IMR-90 (cell line): Measurements from ENCODE around the gene GABARAPL1. TPM values are rescaled to one million over a fixed set of nuclear protein-coding genes. Genes with fewer than 3 reads are reported as not detected.

ENCODE experiments used
- ATAC-seq: fragments of 200-7000 bp; cut with Tn5 transposase; 2 replicates; pipeline ENCODE4 v1.9.1; 2020; ENCODE audit warnings: low read depth, mild to moderate bottlenecking, moderate library complexity
- BruUV-seq: library from RNA; stranded (reverse); fragments of 400-500 nt; replicated peaks from 2 replicates; lab custom pipeline; 2021; lab: Mats Ljungman, UMichigan
- CTCF ChIA-PET: fragments of 300-600 bp; formaldehyde crosslinking; extraction: SDS; loops from one replicate; lab custom pipeline; 2021; ENCODE audit warnings: antibody characterized with exemption; lab: Yijun Ruan, JAX
- POLR2A ChIA-PET: fragments of 300-600 bp; sonication (Branson Sonifier 250); formaldehyde crosslinking; loops from one replicate; lab custom pipeline; 2022; ENCODE audit warnings: antibody characterized with exemption; ENCODE audit not compliant: unreplicated experiment; lab: Charles Lee
- DNase-seq: peaks from one replicate; pipeline ENCODE4 v3.0.0; 2013
- H2AFZ ChIP-seq: replicated peaks from 2 replicates; pipeline ENCODE3; 2013; ENCODE audit warnings: low read length, mild to moderate bottlenecking; ENCODE audit not compliant: poor library complexity
- H2AK5ac ChIP-seq: 2 replicates; pipeline ENCODE4 v1.6.1; 2013; ENCODE audit warnings: low read depth, low read length, inconsistent platforms
- H2AK9ac ChIP-seq: replicated peaks from 2 replicates; pipeline ENCODE3; 2013; ENCODE audit warnings: mild to moderate bottlenecking, low read depth, low read length, moderate library complexity; ENCODE audit not compliant: poor library complexity
- H2BK120ac ChIP-seq: 2 replicates; pipeline ENCODE4 v1.6.1; 2013; ENCODE audit warnings: low read depth, low read length, inconsistent platforms
- H2BK15ac ChIP-seq: 3 replicates; pipeline ENCODE4 v1.6.1; 2013; ENCODE audit warnings: low read depth, low read length, inconsistent platforms
- H2BK20ac ChIP-seq: 2 replicates; pipeline ENCODE4 v1.6.1; 2013; ENCODE audit warnings: low read depth, mild to moderate bottlenecking, inconsistent platforms, low read length, moderate library complexity
- H2BK5ac ChIP-seq: 2 replicates; pipeline ENCODE4 v1.6.1; 2013; ENCODE audit warnings: mild to moderate bottlenecking, low read depth, low read length, inconsistent platforms; ENCODE audit not compliant: poor library complexity, severe bottlenecking
- H3K14ac ChIP-seq: replicated peaks from 2 replicates; pipeline ENCODE4 v1.6.1; 2013; ENCODE audit warnings: low read depth, low read length, inconsistent platforms
- H3K18ac ChIP-seq: 2 replicates; pipeline ENCODE4 v1.6.1; 2013; ENCODE audit warnings: low read depth, low read length, control low read depth
- H3K23ac ChIP-seq: 2 replicates; pipeline ENCODE4 v1.6.1; 2013; ENCODE audit warnings: low read depth, low read length, inconsistent platforms
- H3K27ac ChIP-seq: 2 replicates; pipeline ENCODE4 v1.5.1; 2013; ENCODE audit warnings: mild to moderate bottlenecking, control low read depth, low read length; ENCODE audit not compliant: insufficient read depth
- H3K27me3 ChIP-seq: 2 replicates; pipeline ENCODE4 v1.6.1; 2013; ENCODE audit warnings: low read length; ENCODE audit not compliant: control insufficient read depth, insufficient read depth
- H3K36me3 ChIP-seq: 2 replicates; pipeline ENCODE4 v1.6.1; 2013; ENCODE audit warnings: low read length, mixed read lengths; ENCODE audit not compliant: control insufficient read depth, insufficient read depth
- H3K4ac ChIP-seq: 2 replicates; pipeline ENCODE4 v1.6.1; 2013; ENCODE audit warnings: low read depth, low read length, inconsistent platforms
- H3K4me1 ChIP-seq: 2 replicates; pipeline ENCODE4 v1.6.1; 2013; ENCODE audit warnings: low read length, mixed read lengths; ENCODE audit not compliant: control insufficient read depth, insufficient read depth
- H3K4me2 ChIP-seq: 2 replicates; pipeline ENCODE4 v1.6.1; 2013; ENCODE audit warnings: low read depth, mild to moderate bottlenecking, control low read depth, low read length, moderate library complexity
- H3K4me3 ChIP-seq: 2 replicates; pipeline ENCODE4 v1.5.1; 2013; ENCODE audit warnings: low read depth, mild to moderate bottlenecking, control low read depth, low read length, moderate library complexity; ENCODE audit not compliant: insufficient read depth
- H3K56ac ChIP-seq: 2 replicates; pipeline ENCODE4 v1.6.1; 2013; ENCODE audit warnings: low read length, inconsistent platforms; ENCODE audit not compliant: insufficient read depth; ENCODE audit errors: extremely low read depth
- H3K79me1 ChIP-seq, 2 experiments: 2 replicates each; pipeline ENCODE4 v1.6.1; 2013; ENCODE audit warnings: low read length in 2 of 2, inconsistent platforms in 1 of 2, low read depth in 1 of 2
- H3K9ac ChIP-seq: 2 replicates; pipeline ENCODE4 v1.6.1; 2013; ENCODE audit warnings: low read depth, low read length, control low read depth
- H3K9me1 ChIP-seq: 2 replicates; pipeline ENCODE4 v1.6.1; 2013; ENCODE audit warnings: low read length, inconsistent platforms; ENCODE audit not compliant: insufficient read depth
- H3K9me3 ChIP-seq: 2 replicates; pipeline ENCODE4 v1.6.1; 2013; ENCODE audit warnings: low read length; ENCODE audit not compliant: control insufficient read depth, insufficient read depth
- H4K20me1 ChIP-seq: 2 replicates; pipeline ENCODE4 v1.6.1; 2013; ENCODE audit warnings: low read length, inconsistent platforms; ENCODE audit not compliant: insufficient read depth
- H4K5ac ChIP-seq: 2 replicates; pipeline ENCODE4 v1.6.1; 2013; ENCODE audit warnings: mild to moderate bottlenecking, low read depth, low read length, control low read depth
- H4K8ac ChIP-seq, 2 experiments: 2 replicates each; pipeline ENCODE4 v1.6.1; 2013; ENCODE audit warnings: low read depth in 2 of 2, low read length in 2 of 2, control low read depth in 1 of 2, inconsistent platforms in 1 of 2
- H4K91ac ChIP-seq: 2 replicates; pipeline ENCODE4 v1.6.1; 2013; ENCODE audit warnings: low read depth, low read length, inconsistent platforms; ENCODE audit not compliant: insufficient read depth
- BHLHE40 ChIP-seq: fragments of 150-350 bp; IDR thresholded peaks from 2 replicates; pipeline ENCODE4 v1.6.1; 2016; ENCODE audit warnings: mild to moderate bottlenecking, low read depth, low read length
- CEBPB ChIP-seq: IDR thresholded peaks from 2 replicates; pipeline ENCODE4 v1.6.1; 2012; ENCODE audit warnings: low read depth, low read length, improper control_type of control experiment
- CHD1 ChIP-seq: IDR thresholded peaks from 2 replicates; pipeline ENCODE4 v1.6.1; 2012; ENCODE audit warnings: low read depth, low read length, improper control_type of control experiment
- FOS ChIP-seq: fragments of 150-350 bp; IDR thresholded peaks from 2 replicates; pipeline ENCODE4 v1.6.1; 2016; ENCODE audit warnings: low read depth, low read length
- MAFK ChIP-seq: IDR thresholded peaks from 2 replicates; pipeline ENCODE4 v1.6.1; 2012; ENCODE audit warnings: low read depth, low read length, improper control_type of control experiment
- MAZ ChIP-seq: IDR thresholded peaks from 2 replicates; pipeline ENCODE4 v1.6.1; 2012; ENCODE audit warnings: low read depth, mild to moderate bottlenecking, low read length, improper control_type of control experiment, moderate library complexity, borderline replicate concordance
- NFE2L2 ChIP-seq: fragments of 150-350 bp; IDR thresholded peaks from 2 replicates; pipeline ENCODE4 v1.6.1; 2016; ENCODE audit warnings: low read depth, mild to moderate bottlenecking, low read length
- POLR2A ChIP-seq: IDR thresholded peaks from 2 replicates; pipeline ENCODE4 v1.6.1; 2012; ENCODE audit warnings: mild to moderate bottlenecking, low read depth, low read length
- RAD21 ChIP-seq: IDR thresholded peaks from 2 replicates; pipeline ENCODE4 v1.6.1; 2012; ENCODE audit warnings: low read length, improper control_type of control experiment
- RCOR1 ChIP-seq: IDR thresholded peaks from 2 replicates; pipeline ENCODE4 v1.6.1; 2012; ENCODE audit warnings: mild to moderate bottlenecking, low read length, improper control_type of control experiment; ENCODE audit not compliant: insufficient replicate concordance
- RFX5 ChIP-seq: IDR thresholded peaks from 2 replicates; pipeline ENCODE4 v1.8.0; 2012; ENCODE audit warnings: low read depth, mild to moderate bottlenecking, low read length, moderate library complexity
- SMC3 ChIP-seq: fragments of 150-350 bp; IDR thresholded peaks from 2 replicates; pipeline ENCODE4 v1.6.1; 2016; ENCODE audit warnings: low read depth, mild to moderate bottlenecking, antibody characterized with exemption, low read length, moderate library complexity
- WGBS, 2 experiments: methylation state at CpG; one replicate each; pipeline versions ENCODE4 v1.1.5 to v1.1.7; 2013; ENCODE audit warnings: missing lambda C conversion rate in 2 of 2; ENCODE audit not compliant: insufficient read length in 1 of 2; ENCODE audit errors: extremely low coverage in 2 of 2; 5-methylcytosine and 5-hydroxymethylcytosine counted together
- dilution Hi-C: fragments of 300-500 bp; cut with HindIII; formaldehyde crosslinking; loops from one replicate; pipeline ENCODE4 v1.14.3; 2018; ENCODE audit warnings: low sequenced_read_pairs; ENCODE audit not compliant: unreplicated experiment
- in situ Hi-C: fragments of 300-500 bp; cut with MboI; formaldehyde crosslinking; loops from 3 replicates; pipeline ENCODE4 v1.14.3; 2019; ENCODE audit warnings: low sequenced_read_pairs, inconsistent platforms, mixed read lengths
- intact Hi-C: fragments of 100-400 bp; cut with micrococcal nuclease; formaldehyde crosslinking; loops from 2 replicates; pipeline ENCODE4 v1.10.0; 2022
- polyA plus RNA-seq, 3 experiments: library from polyadenylated mRNA; depleted of rRNA; stranded (reverse); fragments of >200 nt; gene quantifications; 2 replicates each; pipeline ENCODE4 v1.2.3, GENCODE V29; 2012; ENCODE audit warnings: low replicate concordance in 1 of 3
- total RNA-seq: library from RNA; depleted of rRNA; stranded (reverse); fragments of >200 nt; gene quantifications from 2 replicates; pipeline ENCODE4 v1.2.3, GENCODE V29; 2012
- TF ChIP-seq, protein P1 (sequence below): conservative IDR thresholded peaks from 2 replicates; pipeline ENCODE4 v1.5.1; 2012; ENCODE audit warnings: mild to moderate bottlenecking, low read depth, low read length, improper control_type of control experiment

The GABARAPL1 gene
- total and polyA plus RNA-seq, 2 of the 4 experiments (the other 2 are of a cell fraction), result 51.6 to 93.6 TPM

DNA sequence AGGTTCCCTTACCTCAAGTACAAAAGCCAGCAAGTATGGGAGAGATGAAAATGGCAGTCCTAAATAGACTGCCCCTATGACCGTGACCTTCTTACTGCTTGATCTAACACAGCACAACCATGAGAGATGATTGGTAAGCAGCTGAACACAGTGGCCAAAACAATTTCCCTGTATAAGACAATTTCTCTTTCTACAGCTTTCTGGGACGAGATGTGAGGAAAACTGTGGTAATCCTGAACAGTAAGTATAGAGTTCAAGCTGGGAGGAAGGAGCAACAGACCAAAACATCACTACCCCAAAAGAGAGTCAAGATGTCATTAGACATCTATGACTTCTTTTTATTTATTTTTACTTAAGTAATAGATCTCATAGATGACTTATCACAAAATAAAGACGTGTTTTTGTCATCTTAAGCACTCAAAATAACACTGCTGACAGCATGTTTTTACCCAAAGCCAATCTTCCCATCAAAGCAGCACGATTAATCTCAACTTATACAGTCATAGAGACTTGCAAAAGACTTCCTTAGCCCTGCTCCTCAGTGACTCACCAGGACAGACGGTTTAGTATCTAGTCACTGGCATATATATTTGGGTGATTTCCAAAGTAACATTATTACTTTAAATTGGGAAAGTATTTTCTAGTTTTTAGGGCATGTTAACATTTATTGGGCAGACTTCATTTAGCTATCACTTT is 30.2 kb upstream of the GABARAPL1 start (continued):
- TF ChIP-seq RCOR1, result no peak

- Histone ChIP-seq H3K4me3 (no peak overlapping the region), H3K14ac (peak overlapping the region; percentile 75), H3K56ac (peak overlapping the region; percentile 69), H2BK5ac (peak overlapping the region; percentile 91), H3K9me1 (peaks cover 8% of the 10 kb centered on the region), H3K27ac (peak overlapping the region; percentile 82), H3K9ac (peak overlapping the region; percentile 56), H2BK120ac (peak overlapping the region; percentile 90), H3K4me1 (peaks cover 23% of the 10 kb centered on the region), H3K27me3 (no peaks in the 10 kb centered on the region), H4K91ac (peak overlapping the region; percentile 92), H2BK20ac (peak overlapping the region; percentile 94), H3K4ac (peak overlapping the region; percentile 85), H3K4me2 (peak overlapping the region; percentile 84), H4K20me1 (no peaks in the 10 kb centered on the region), H2AK5ac (peak overlapping the region; percentile 91), H4K5ac (peak overlapping the region; percentile 95), H3K23ac (peak overlapping the region; percentile 74), H2AK9ac (peak overlapping the region; percentile 1), H2AFZ (peak overlapping the region; percentile 48), H3K79me1 (0 out of 4 replicates have a peak, but pooled peaks cover 0 to 4% of the 10 kb centered on the region in 2 experiments), H3K18ac (peak overlapping the region; percentile 94), H3K9me3 (no peaks in the 10 kb centered on the region), H2BK15ac (peak overlapping the region; percentile 56; the same call in 2 of the 3 replicates), H3K36me3 (no peaks in the 10 kb centered on the region), H4K8ac (peak overlapping the region; percentile 49 to 88)
- peak; percentile 95 for DNase-seq
- peak; percentile 75 for ATAC-seq
- POLR2A ChIA-PET, result interaction anchor here (0.6 kb wide), 1 partner anchor 244 kb away, joined by 3 read pairs; no protein-coding TSS in a partner anchor
- WGBS, 2 experiments, result no CpG with 5 or more reads among the region's 7 CpGs
- intact Hi-C loops, result loop anchor here (1.0 kb wide), 2 partner anchors 15 to 28 kb away; partner anchors contain the start of gene GABARAPL1
- dilution Hi-C loops, result no loop called here
- BruUV-seq, result no TSS peak
- CTCF ChIA-PET, result interaction anchor here (0.7 to 1.5 kb wide), 3 partner anchors 9 to 117 kb away, joined by 3 read pairs; no protein-coding TSS in a partner anchor
- in situ Hi-C loops, result no loop called here
- TF ChIP-seq BHLHE40, result peak; percentile 40
- no peak for TF ChIP-seq RAD21
- no peak for TF ChIP-seq SMC3
- no peak for TF ChIP-seq RFX5
- no peak for TF ChIP-seq NFE2L2
- TF ChIP-seq MAZ, result no peak
- TF ChIP-seq FOS, result peak; percentile 61
- TF ChIP-seq CEBPB, result peak; percentile 98
- TF ChIP-seq POLR2A, result peak; percentile 42; the same call in 1 of the 2 replicates
- no peak for TF ChIP-seq MAFK
- TF ChIP-seq, protein P1, sequence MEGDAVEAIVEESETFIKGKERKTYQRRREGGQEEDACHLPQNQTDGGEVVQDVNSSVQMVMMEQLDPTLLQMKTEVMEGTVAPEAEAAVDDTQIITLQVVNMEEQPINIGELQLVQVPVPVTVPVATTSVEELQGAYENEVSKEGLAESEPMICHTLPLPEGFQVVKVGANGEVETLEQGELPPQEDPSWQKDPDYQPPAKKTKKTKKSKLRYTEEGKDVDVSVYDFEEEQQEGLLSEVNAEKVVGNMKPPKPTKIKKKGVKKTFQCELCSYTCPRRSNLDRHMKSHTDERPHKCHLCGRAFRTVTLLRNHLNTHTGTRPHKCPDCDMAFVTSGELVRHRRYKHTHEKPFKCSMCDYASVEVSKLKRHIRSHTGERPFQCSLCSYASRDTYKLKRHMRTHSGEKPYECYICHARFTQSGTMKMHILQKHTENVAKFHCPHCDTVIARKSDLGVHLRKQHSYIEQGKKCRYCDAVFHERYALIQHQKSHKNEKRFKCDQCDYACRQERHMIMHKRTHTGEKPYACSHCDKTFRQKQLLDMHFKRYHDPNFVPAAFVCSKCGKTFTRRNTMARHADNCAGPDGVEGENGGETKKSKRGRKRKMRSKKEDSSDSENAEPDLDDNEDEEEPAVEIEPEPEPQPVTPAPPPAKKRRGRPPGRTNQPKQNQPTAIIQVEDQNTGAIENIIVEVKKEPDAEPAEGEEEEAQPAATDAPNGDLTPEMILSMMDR, result no peak
- no peak for TF ChIP-seq CHD1
- TF ChIP-seq RCOR1, result no peak
Observed at GRCh38 chr12:10184261-10184843, 28.3 kb upstream of the GABARAPL1 start.
